Liver (tissue), 3 donors: ENCODE results near the gene TGFBR1.

ENCODE experiments used
- GABPA ChIP-seq, 2 donors: IDR thresholded peaks in 1 of 2; conservative IDR thresholded peaks in 1 of 2; 2 replicates each; pipeline ENCODE4 v1.6.1; 2016; ENCODE audit warnings: antibody characterized with exemption in 2 of 2, mild to moderate bottlenecking in 1 of 2, moderate library complexity in 1 of 2
- JUND ChIP-seq, 2 donors: IDR thresholded peaks; 2 replicates each; pipeline ENCODE4 v1.6.1; 2016; ENCODE audit warnings: antibody characterized with exemption in 2 of 2
- RAD21 ChIP-seq, 2 donors: IDR thresholded peaks; 2 replicates each; pipeline ENCODE4 v1.6.1; 2016; ENCODE audit warnings: antibody characterized with exemption in 2 of 2, mild to moderate bottlenecking in 2 of 2
- TAF1 ChIP-seq: conservative IDR thresholded peaks from 2 replicates; pipeline ENCODE4 v1.6.1; 2016; ENCODE audit warnings: antibody characterized with exemption, mild to moderate bottlenecking
- YY1 ChIP-seq: IDR thresholded peaks from 2 replicates; pipeline ENCODE4 v1.6.1; 2016; ENCODE audit warnings: antibody characterized with exemption, mild to moderate bottlenecking
- ZBTB33 ChIP-seq: IDR thresholded peaks from 2 replicates; pipeline ENCODE4 v1.6.1; 2016; ENCODE audit warnings: antibody characterized with exemption
- TF ChIP-seq, protein P1 (sequence below): fragments of 150-350 bp; IDR thresholded peaks from 2 replicates; pipeline ENCODE4 v1.5.1; 2017; ENCODE audit warnings: improper control_type of control experiment, low read depth, low read length; ENCODE audit not compliant: missing input control
- TF ChIP-seq, protein P2 (sequence below): IDR thresholded peaks from 2 replicates; pipeline ENCODE4 v1.6.1; 2016; ENCODE audit warnings: antibody characterized with exemption
- TF ChIP-seq, protein P3 (sequence below): IDR thresholded peaks from 2 replicates; pipeline ENCODE4 v1.6.1; 2016; ENCODE audit warnings: antibody characterized with exemption, mild to moderate bottlenecking
- donor health status: healthy.
- donor health status: healthy.

DNA sequence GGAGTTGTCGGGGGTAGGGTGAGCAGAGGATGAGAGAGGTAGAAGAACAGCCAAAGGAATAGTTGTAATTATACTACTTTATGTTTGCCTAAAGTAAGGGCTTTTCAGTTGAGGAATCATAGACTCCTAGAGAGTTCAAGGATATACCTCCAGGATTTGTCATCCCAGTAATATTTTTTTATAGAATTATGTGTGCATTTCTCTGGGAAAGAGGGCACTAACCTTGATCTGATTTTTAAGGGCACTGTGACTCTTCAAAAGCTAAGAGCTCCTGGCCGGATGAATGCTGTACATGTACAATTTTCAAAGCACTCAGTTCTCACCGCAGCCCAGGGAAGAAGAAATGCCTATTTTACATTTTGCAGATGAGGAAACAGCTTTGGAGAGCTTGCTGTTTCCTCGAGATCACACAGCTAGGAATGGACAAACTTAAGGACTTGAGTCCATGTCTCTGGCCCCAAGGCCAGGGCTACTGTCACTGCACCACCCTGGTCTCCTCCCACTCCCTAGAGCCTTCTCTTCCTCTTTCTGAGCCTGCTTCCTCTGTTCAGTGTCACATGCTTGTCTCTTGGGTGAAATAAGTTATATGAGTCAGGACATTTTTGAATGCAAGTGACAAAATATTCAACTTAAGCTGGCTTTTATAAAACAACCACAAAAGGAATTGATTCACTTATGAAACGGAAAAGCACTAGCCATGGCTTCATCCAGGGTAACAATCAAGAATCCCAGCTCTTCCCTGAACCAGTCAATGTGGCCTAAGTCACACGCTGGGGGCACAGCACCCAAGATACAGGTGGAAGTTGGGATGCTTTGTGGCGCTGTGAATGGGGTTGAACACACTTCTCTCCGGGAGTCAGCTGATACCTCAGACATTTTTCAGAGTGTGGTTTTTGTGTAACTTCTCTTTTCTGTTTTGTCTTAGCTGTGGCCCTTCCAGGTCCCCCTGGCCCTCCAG, 45.7 kb upstream of the TGFBR1 start:
- TF ChIP-seq, protein P1, sequence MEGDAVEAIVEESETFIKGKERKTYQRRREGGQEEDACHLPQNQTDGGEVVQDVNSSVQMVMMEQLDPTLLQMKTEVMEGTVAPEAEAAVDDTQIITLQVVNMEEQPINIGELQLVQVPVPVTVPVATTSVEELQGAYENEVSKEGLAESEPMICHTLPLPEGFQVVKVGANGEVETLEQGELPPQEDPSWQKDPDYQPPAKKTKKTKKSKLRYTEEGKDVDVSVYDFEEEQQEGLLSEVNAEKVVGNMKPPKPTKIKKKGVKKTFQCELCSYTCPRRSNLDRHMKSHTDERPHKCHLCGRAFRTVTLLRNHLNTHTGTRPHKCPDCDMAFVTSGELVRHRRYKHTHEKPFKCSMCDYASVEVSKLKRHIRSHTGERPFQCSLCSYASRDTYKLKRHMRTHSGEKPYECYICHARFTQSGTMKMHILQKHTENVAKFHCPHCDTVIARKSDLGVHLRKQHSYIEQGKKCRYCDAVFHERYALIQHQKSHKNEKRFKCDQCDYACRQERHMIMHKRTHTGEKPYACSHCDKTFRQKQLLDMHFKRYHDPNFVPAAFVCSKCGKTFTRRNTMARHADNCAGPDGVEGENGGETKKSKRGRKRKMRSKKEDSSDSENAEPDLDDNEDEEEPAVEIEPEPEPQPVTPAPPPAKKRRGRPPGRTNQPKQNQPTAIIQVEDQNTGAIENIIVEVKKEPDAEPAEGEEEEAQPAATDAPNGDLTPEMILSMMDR: no peak
- TF ChIP-seq, protein P2, sequence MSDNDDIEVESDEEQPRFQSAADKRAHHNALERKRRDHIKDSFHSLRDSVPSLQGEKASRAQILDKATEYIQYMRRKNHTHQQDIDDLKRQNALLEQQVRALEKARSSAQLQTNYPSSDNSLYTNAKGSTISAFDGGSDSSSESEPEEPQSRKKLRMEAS: no peak
- no peak for TF ChIP-seq RAD21 (IDR thresholded peaks at IDR 0.05)
- no peak for TF ChIP-seq GABPA (IDR thresholded peaks at IDR 0.05 in 1 of 2, conservative IDR thresholded peaks at IDR 0.05 in 1 of 2)
- no peak for TF ChIP-seq YY1
- no peak for TF ChIP-seq ZBTB33
- no peak for TF ChIP-seq TAF1
- TF ChIP-seq JUND (IDR thresholded peaks at IDR 0.05): no peak
- TF ChIP-seq, protein P3, sequence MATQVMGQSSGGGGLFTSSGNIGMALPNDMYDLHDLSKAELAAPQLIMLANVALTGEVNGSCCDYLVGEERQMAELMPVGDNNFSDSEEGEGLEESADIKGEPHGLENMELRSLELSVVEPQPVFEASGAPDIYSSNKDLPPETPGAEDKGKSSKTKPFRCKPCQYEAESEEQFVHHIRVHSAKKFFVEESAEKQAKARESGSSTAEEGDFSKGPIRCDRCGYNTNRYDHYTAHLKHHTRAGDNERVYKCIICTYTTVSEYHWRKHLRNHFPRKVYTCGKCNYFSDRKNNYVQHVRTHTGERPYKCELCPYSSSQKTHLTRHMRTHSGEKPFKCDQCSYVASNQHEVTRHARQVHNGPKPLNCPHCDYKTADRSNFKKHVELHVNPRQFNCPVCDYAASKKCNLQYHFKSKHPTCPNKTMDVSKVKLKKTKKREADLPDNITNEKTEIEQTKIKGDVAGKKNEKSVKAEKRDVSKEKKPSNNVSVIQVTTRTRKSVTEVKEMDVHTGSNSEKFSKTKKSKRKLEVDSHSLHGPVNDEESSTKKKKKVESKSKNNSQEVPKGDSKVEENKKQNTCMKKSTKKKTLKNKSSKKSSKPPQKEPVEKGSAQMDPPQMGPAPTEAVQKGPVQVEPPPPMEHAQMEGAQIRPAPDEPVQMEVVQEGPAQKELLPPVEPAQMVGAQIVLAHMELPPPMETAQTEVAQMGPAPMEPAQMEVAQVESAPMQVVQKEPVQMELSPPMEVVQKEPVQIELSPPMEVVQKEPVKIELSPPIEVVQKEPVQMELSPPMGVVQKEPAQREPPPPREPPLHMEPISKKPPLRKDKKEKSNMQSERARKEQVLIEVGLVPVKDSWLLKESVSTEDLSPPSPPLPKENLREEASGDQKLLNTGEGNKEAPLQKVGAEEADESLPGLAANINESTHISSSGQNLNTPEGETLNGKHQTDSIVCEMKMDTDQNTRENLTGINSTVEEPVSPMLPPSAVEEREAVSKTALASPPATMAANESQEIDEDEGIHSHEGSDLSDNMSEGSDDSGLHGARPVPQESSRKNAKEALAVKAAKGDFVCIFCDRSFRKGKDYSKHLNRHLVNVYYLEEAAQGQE: no peak
